Measurements from ENCODE around the gene OLFML3.

GRCh38 chr1:113935176-113935575 lies 44.1 kb upstream of the OLFML3 start:
- TF ChIP-seq CTCF (IDR thresholded peaks at IDR 0.05) (no peak), EZH2 (IDR thresholded peaks at IDR 0.05) (no peak)

Data from neural progenitor cell (in vitro differentiated cells).